ENCODE measurements around the gene MTCL1.

- TF ChIP-seq POLR2AphosphoS5 (IDR thresholded peaks at IDR 0.05; ENCODE audit: low read depth, low read length) = no peak
- no peak for TF ChIP-seq TAF1 (IDR thresholded peaks at IDR 0.05; ENCODE audit: borderline replicate concordance, insufficient read depth, low read length)
- TF ChIP-seq REST (IDR thresholded peaks at IDR 0.05; ENCODE audit: insufficient read depth in 1 of 2, low read depth in 2 of 2, low read length in 2 of 2) = no peak
Measured at GRCh38 chr18:8785855-8786482, 80.6 kb downstream of the MTCL1 start.

Data from PFSK-1 (cell line).